Eye (tissue), 1 donor: ENCODE data around the gene MSRB1.

Source experiments
- DNase-seq: peaks from one replicate; pipeline ENCODE4 v3.0.0-alpha.2; 2015

The MSRB1 gene, protein sequence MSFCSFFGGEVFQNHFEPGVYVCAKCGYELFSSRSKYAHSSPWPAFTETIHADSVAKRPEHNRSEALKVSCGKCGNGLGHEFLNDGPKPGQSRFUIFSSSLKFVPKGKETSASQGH

GRCh38 chr16:1942810-1943726, at the start of gene MSRB1:
MSRB1 (minus strand) TSS chr16:1943199; CDS start chr16:1943156, 43 bp downstream.
- DNase-seq, result peak; percentile 99

DNA sequence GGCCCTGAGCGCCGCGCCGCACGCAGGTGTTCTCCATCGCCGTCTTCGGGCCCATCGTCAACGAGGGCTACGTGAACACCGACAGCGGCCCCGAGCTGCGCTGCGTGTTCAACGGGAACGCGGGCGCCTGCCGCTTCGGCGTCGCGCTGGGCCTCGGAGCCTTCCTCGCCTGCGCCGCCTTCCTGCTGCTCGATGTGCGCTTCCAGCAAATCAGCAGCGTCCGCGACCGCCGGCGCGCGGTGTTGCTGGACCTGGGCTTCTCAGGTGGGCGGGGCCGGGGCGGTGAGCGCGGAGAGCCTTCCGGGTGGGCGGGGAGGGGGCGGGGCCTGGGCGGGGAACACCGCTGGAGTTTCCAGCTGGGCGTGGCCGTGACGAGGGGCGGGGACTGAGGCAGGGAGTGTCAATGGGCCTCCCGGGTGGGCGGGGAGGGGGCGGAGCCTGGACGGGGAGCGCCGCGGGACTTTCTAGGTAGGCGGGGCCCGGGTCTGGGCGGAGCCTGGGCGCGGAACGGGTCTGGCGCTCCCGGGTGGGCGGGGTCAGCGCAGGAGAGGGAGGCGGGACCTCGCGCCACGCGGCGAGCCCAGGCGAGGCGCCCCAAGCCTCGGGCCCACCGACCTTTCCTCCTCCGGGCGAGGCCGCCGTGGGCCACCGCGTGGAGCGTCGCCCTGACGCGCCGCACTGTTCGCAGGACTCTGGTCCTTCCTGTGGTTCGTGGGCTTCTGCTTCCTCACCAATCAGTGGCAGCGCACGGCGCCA, 49.1 kb upstream of the MSRB1 start:
- DNase-seq, result peak; percentile 95

- peak; percentile 46 for DNase-seq
Observed at GRCh38 chr16:1991588-1991947, 48.6 kb upstream of the MSRB1 start.

GRCh38 chr16:1991135-1991551, 48.1 kb upstream of the MSRB1 start:
- no peak for DNase-seq

- peak; percentile 44 for DNase-seq
Observed at GRCh38 chr16:1990351-1991134, 47.5 kb upstream of the MSRB1 start.

GRCh38 chr16:1990101-1990350, 47.0 kb upstream of the MSRB1 start:
- DNase-seq, result no peak

DNA sequence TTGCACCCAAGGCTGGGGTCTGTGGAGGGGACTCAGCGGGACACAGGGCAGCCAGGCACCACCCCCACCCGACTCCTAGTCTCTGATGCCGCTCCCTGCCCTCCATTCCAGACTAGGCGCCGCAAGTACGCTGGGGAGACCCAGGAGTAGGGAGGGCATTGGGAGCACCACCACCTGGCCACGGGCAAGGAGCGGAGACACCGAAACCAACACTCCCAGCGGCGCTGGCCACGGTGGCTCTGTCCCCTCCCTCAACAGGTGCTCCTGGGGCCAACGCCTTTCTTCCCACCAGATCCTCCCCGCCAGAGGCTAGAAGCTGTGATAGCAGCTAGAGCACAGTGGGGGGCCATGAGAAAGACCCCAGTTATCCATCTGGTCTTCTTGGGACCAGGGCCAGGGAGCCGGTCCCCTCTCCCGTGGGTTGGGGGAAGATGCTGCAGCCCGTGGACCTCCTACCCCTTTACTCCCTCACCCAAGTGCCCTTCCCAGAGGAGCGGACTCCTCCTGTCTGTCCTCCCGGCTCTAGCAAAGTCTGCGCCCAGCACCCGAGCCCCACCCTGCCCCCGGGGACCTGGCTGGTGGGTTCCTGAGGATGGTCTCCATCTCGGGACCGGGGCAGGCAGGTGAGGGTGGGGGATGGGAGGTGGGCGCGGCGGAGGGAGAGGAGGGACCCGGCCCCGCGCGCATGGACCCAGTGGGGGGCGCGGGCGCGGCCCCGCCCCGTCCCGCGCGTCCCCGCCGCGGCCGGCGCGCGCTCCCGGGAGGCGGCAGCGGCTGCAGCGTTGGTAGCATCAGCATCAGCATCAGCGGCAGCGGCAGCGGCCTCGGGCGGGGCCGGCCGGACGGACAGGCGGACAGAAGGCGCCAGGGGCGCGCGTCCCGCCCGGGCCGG, 46.5 kb upstream of the MSRB1 start, which contains the start of gene SYNGR3:
Gene SYNGR3, plus strand, starts transcription at position 762 of the 892 bp plus-strand sequence. CDS start 133 bp downstream, outside the sequence.
- peak; percentile 49 for DNase-seq

- DNase-seq, result no peak
Observed at GRCh38 chr16:1987198-1987597, 44.2 kb upstream of the MSRB1 start.

DNA sequence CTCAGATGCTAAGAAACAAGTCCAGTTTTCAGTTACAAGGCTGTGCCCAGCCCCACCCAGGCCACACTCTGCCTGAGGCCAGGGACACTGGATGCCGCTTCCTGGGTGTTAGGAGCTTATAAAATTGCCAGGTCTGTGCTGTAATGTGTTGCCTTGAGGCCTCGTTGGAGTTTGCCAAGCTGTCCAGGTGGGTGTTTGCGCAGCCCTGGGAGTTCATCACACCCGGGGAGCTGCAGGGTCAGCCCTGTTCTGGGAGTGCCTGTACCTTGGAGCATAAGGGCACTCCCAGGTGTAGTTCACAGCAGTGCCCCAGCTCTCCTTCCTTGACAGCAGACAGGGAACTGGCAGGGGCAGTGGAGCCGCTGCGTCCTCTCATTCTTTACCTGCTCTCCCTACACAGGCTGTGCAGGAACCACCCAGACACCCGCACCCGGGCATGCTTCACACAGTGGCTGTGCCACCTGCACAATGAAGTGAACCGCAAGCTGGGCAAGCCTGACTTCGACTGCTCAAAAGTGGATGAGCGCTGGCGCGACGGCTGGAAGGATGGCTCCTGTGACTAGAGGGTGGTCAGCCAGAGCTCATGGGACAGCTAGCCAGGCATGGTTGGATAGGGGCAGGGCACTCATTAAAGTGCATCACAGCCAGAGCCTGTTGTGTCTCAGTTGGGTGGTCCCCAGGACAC, 42.6 kb upstream of the MSRB1 start:
- DNase-seq, result no peak

GRCh38 chr16:1984347-1985225, 41.6 kb upstream of the MSRB1 start:
- DNase-seq, result no peak

GRCh38 chr16:1983544-1984346, 40.7 kb upstream of the MSRB1 start, which contains the start of gene GFER:
GFER (plus strand) TSS chr16:1984193; CDS start chr16:1984219, 26 bp downstream.
- DNase-seq, result peak; percentile 96

DNA sequence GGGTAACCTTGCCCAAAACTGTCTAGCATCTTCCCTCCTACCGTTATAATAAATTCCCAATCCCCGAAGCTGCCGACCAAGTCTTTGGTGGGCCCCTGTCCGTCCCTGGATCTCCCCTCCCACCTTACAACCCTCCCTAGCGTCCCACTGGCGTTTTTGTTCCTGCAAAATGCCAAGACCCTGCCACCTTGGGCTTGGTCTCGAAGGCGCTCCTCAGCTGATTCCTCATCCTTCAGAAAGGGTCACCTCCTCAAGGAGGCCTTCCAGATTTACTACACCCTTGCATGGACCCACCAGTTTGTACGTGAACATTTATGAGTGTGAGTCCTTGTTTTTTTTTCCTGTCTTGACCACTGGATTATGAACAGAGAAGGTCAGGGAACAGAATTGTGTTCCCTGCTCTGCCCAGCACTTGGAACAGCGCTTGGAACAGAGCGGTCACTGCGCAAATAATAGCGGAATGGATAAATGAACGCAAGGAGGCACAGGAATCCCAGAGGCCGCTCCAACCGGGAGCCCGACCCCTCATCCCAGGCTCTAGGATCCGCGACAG, 40.1 kb upstream of the MSRB1 start:
- DNase-seq, result no peak

DNA sequence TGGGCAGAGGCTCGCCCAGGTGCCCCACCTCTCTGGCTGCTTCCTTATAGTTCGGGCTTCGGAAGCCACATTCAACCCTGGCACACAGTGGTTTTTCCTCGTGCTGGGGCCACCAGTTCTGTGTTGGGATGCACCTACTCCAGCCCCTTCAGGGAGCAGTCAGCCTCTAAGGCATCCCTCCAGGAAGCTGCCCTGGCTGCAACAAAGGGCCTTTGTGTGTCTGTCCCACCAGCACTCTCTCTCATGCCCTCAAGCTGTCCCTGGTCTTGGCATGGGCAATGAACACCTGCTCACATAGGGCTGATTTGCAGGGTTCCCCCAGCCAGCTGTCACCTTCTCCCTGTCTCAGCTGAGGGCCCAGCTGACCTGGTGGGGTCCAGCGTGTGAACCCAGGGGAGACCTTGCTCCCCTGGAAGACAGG, 39.0 kb upstream of the MSRB1 start:
- peak; percentile 38 for DNase-seq

GRCh38 chr16:1981398-1981836, 38.4 kb upstream of the MSRB1 start, which contains the start of gene NOXO1:
NOXO1 (minus strand) TSS chr16:1981469; CDS start chr16:1981179, 290 bp downstream.
- DNase-seq, result peak; percentile 30

DNA sequence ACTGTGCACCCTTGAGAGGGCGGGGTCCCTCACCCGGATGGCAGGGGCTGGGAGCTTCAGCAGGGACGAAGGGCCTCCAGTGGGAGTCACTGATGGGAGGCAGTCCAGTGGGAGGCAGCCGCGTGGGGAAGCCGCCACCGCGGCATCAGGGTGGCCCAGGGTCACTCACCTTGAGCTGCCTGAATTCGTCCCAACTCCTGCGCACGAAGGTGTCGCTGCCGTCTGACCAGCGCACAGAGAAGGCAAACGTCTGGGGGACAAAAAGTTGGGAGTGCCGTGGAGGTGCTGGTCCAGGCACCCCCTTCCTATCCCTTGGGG, 37.7 kb upstream of the MSRB1 start:
- no peak for DNase-seq

- DNase-seq, result peak; percentile 43
Observed at GRCh38 chr16:1980030-1980769, 37.2 kb upstream of the MSRB1 start.

GRCh38 chr16:1979271-1980029, 36.5 kb upstream of the MSRB1 start:
- peak; percentile 30 for DNase-seq
